Upper lobe of left lung (tissue), 6 donors: ENCODE measurements around the gene MMD2. TPM values are rescaled to one million over a fixed set of nuclear protein-coding genes. Genes with fewer than 3 reads are reported as not detected.

ENCODE experiments used
- ATAC-seq, 2 donors: fragments of 200-7000 bp; cut with Tn5 transposase; one replicate each; pipeline ENCODE4 v1.9.1; 2022; ENCODE audit warnings: mild to moderate bottlenecking in 2 of 2, moderate library complexity in 2 of 2; ENCODE audit not compliant: low FRiP score in 2 of 2
- DNase-seq, 2 donors: peaks; one replicate each; pipeline ENCODE4 v3.0.0-alpha.2; 2019 to 2020
- H3K27ac ChIP-seq, 4 donors: fragments of 200-600 bp; sonication (generic); one replicate each; pipeline ENCODE4 v1.5.1; 2016 to 2019
- H3K27me3 ChIP-seq, 4 donors: fragments of 200-600 bp; sonication (generic); one replicate each; pipeline ENCODE4 v1.5.1; 2017 to 2019
- H3K36me3 ChIP-seq, 4 donors: fragments of 200-600 bp; sonication (generic); one replicate each; pipeline ENCODE4 v1.5.1; 2016 to 2019
- H3K4me1 ChIP-seq, 4 donors: fragments of 200-600 bp; sonication (generic); one replicate each; pipeline ENCODE4 v1.5.1; 2018 to 2019
- H3K4me3 ChIP-seq, 4 donors: fragments of 200-600 bp; sonication (generic); one replicate each; pipeline ENCODE4 v1.5.1; 2017 to 2019; ENCODE audit warnings: mild to moderate bottlenecking in 2 of 4, moderate library complexity in 1 of 4
- H3K9me3 ChIP-seq, 4 donors: fragments of 200-600 bp; sonication (generic); one replicate each; pipeline ENCODE4 v1.5.1; 2018 to 2019
- EP300 ChIP-seq, 4 donors: sonication (generic); formaldehyde crosslinking; IDR thresholded peaks; one replicate each; pipeline ENCODE4 v1.5.1; 2017; ENCODE audit warnings: antibody characterized with exemption in 4 of 4, control low read depth in 2 of 4
- POLR2A ChIP-seq, 4 donors: fragments of 450-650 bp; IDR thresholded peaks; one replicate each; pipeline ENCODE4 v1.5.1; 2016 to 2017; ENCODE audit warnings: antibody characterized with exemption in 4 of 4, mild to moderate bottlenecking in 2 of 4
- POLR2AphosphoS5 ChIP-seq, 2 donors: sonication (generic); formaldehyde crosslinking; IDR thresholded peaks; one replicate each; pipeline ENCODE4 v1.5.1; 2017; ENCODE audit warnings: antibody characterized with exemption in 2 of 2
- WGBS, 2 donors: methylation state at CpG; one replicate each; pipeline ENCODE4 v1.1.5; 2017 to 2018; 5-methylcytosine and 5-hydroxymethylcytosine counted together
- total RNA-seq, 6 donors: library from RNA; depleted of rRNA in 4 of 6; stranded (reverse); fragments of >200 nt in 4 of 6; gene quantifications; one replicate each; pipeline versions ENCODE4 v1.1.0 to v1.2.1, GENCODE V29; 2016 to 2021
- TF ChIP-seq, protein P1 (sequence below), 6 experiments: fragments of 450-650 bp in 4 of 6; fragments of 200-600 bp in 2 of 6; sonication (generic) in 2 of 6; IDR thresholded peaks; one replicate each; pipeline ENCODE4 v1.5.1; 2016 to 2019; ENCODE audit warnings: antibody characterized with exemption in 6 of 6
- donor health status: DM: no; HTN: no; CAD: no; lungs with moderate emphysema.
- donor health status: DM: no; HTN: yes; CAD: no; lungs with severe emphysema.

The MMD2 gene
- total RNA-seq, 6 donors from 2014 or later = not detected

- Histone ChIP-seq H3K9me3 (no peaks in the 10 kb centered on the region), H3K4me3 (no peak overlapping the region), H3K36me3 (no peaks in the 10 kb centered on the region), H3K4me1 (no peaks in the 10 kb centered on the region), H3K27me3 (peaks cover 0 to 6% (median 0%) of the 10 kb centered on the region in 4 donors), H3K27ac (no peak overlapping the region)
- 88 to 89% methylated on average over 11 of the region's 11 CpGs for WGBS, 2 donors
- TF ChIP-seq POLR2A (IDR thresholded peaks at IDR 0.05) = no peak
- TF ChIP-seq, protein P1, sequence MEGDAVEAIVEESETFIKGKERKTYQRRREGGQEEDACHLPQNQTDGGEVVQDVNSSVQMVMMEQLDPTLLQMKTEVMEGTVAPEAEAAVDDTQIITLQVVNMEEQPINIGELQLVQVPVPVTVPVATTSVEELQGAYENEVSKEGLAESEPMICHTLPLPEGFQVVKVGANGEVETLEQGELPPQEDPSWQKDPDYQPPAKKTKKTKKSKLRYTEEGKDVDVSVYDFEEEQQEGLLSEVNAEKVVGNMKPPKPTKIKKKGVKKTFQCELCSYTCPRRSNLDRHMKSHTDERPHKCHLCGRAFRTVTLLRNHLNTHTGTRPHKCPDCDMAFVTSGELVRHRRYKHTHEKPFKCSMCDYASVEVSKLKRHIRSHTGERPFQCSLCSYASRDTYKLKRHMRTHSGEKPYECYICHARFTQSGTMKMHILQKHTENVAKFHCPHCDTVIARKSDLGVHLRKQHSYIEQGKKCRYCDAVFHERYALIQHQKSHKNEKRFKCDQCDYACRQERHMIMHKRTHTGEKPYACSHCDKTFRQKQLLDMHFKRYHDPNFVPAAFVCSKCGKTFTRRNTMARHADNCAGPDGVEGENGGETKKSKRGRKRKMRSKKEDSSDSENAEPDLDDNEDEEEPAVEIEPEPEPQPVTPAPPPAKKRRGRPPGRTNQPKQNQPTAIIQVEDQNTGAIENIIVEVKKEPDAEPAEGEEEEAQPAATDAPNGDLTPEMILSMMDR (IDR thresholded peaks at IDR 0.05) = no peak
- TF ChIP-seq EP300 (IDR thresholded peaks at IDR 0.05) = no peak
- TF ChIP-seq POLR2AphosphoS5 (IDR thresholded peaks at IDR 0.05) = no peak
- ATAC-seq (no peak), DNase-seq (no peak)
Observed at GRCh38 chr7:4965295-4966022, 6.5 kb upstream of the MMD2 start.

GRCh38 chr7:4964506-4964905, 5.5 kb upstream of the MMD2 start:
- H3K4me1 ChIP-seq = no peaks in the 10 kb centered on the region
- H3K27ac ChIP-seq = no peak overlapping the region
- ATAC-seq (no peak), DNase-seq (no peak)
- 59 to 62% methylated on average over 11 of the region's 11 CpGs for WGBS, 2 donors
- no peaks in the 10 kb centered on the region for H3K9me3 ChIP-seq
- TF ChIP-seq, protein P1 (IDR thresholded peaks at IDR 0.05) = no peak
- TF ChIP-seq POLR2AphosphoS5 (IDR thresholded peaks at IDR 0.05) = no peak
- no peak for TF ChIP-seq POLR2A (IDR thresholded peaks at IDR 0.05)
- no peak for TF ChIP-seq EP300 (IDR thresholded peaks at IDR 0.05)
- H3K36me3 ChIP-seq = no peaks in the 10 kb centered on the region
- no peak overlapping the region for H3K4me3 ChIP-seq
- H3K27me3 ChIP-seq = peaks cover 0 to 11% (median 0%) of the 10 kb centered on the region in 4 donors

GRCh38 chr7:4962872-4963775, 4.1 kb upstream of the MMD2 start:
- TF ChIP-seq EP300 (IDR thresholded peaks at IDR 0.05) (no peak), POLR2A (IDR thresholded peaks at IDR 0.05) (no peak), POLR2AphosphoS5 (IDR thresholded peaks at IDR 0.05) (no peak)
- TF ChIP-seq, protein P1 (IDR thresholded peaks at IDR 0.05) = no peak
- Histone ChIP-seq H3K36me3 (no peaks in the 10 kb centered on the region), H3K27ac (no peak overlapping the region), H3K9me3 (no peaks in the 10 kb centered on the region), H3K4me1 (peaks cover 8 to 12% (median 11%) of the 10 kb centered on the region in 4 donors), H3K4me3 (no peak overlapping the region), H3K27me3 (peaks cover 0 to 22% (median 10%) of the 10 kb centered on the region in 4 donors)
- no peak for DNase-seq
- no peak for ATAC-seq
- 71 to 80% methylated on average over 15 to 19 of the region's 19 CpGs for WGBS, 2 donors

DNA sequence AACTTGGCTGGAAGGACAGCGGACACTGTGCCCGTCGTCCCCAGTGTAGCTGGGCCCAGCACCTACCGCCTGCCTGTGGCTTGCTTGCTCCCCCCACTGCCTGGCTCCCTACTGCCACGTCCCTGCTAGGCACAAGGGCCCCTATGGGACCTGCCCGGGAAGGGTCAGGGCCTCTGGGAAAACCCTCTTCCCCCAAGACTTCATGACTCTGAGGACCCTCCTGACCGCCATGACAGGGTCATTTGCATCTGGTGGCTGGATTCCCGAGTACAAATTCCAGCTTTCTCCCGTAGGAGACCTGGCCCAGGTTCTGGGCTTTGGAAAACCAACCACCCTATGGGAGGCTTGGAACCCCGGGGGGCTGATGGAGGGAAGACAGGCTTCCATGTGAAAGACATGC, 1.4 kb upstream of the MMD2 start:
- Histone ChIP-seq H3K27ac (no peak overlapping the region), H3K4me3 (no peak overlapping the region), H3K9me3 (no peaks in the 10 kb centered on the region), H3K36me3 (no peaks in the 10 kb centered on the region), H3K27me3 (peaks cover 0 to 28% (median 10%) of the 10 kb centered on the region in 4 donors), H3K4me1 (peaks cover 8 to 12% (median 11%) of the 10 kb centered on the region in 4 donors)
- no peak for ATAC-seq
- no peak for TF ChIP-seq POLR2A (IDR thresholded peaks at IDR 0.05)
- TF ChIP-seq EP300 (IDR thresholded peaks at IDR 0.05) = no peak
- TF ChIP-seq, protein P1 (IDR thresholded peaks at IDR 0.05) = no peak
- TF ChIP-seq POLR2AphosphoS5 (IDR thresholded peaks at IDR 0.05) = no peak
- DNase-seq = no peak
- WGBS, 2 donors = 48 to 51% methylated on average over 5 to 10 of the region's 10 CpGs
